Astrocyte of the cerebellum (primary cell): Measurements from ENCODE around the gene LUZP1.

Experiments used
- DNase-seq: peaks from one replicate; pipeline ENCODE4 v3.0.0-alpha.2; 2011; ENCODE audit warnings: low read depth
- H3K4me3 ChIP-seq: 2 replicates; pipeline ENCODE4 v1.5.1; 2011; ENCODE audit warnings: mild to moderate bottlenecking, low read depth, low read length, moderate library complexity
- CTCF ChIP-seq: IDR thresholded peaks from 2 replicates; pipeline ENCODE4 v1.5.1; 2012; ENCODE audit warnings: low read length, low read depth, moderate library complexity, mild to moderate bottlenecking; ENCODE audit errors: missing control alignments
- in situ Hi-C: cut with HindIII; loops from 2 replicates; pipeline ENCODE4 v1.10.0; 2017; ENCODE audit warnings: low sequenced_read_pairs

Gene LUZP1

GRCh38 chr1:23169195-23169575 lies 529 bp upstream of the LUZP1 start:
- H3K4me3 ChIP-seq = peak overlapping the region; percentile 58
- no peak for DNase-seq
- in situ Hi-C loops = no loop called here
- no peak for TF ChIP-seq CTCF

GRCh38 chr1:23168079-23168444 lies 594 bp downstream of the LUZP1 start:
- no peak for DNase-seq
- in situ Hi-C loops = no loop called here
- TF ChIP-seq CTCF = no peak
- peak overlapping the region; percentile 58 for H3K4me3 ChIP-seq

GRCh38 chr1:23167353-23168078 lies 1.1 kb downstream of the LUZP1 start:
- DNase-seq = peak; percentile 73
- in situ Hi-C loops = no loop called here
- peak overlapping the region; percentile 58 for H3K4me3 ChIP-seq
- no peak for TF ChIP-seq CTCF

- in situ Hi-C loops = no loop called here
- no peak for TF ChIP-seq CTCF
- no peak for DNase-seq
- peak overlapping the region; percentile 58 for H3K4me3 ChIP-seq
Measured at GRCh38 chr1:23166854-23167253, 1.8 kb downstream of the LUZP1 start.

- no peak for TF ChIP-seq CTCF
Measured at GRCh38 chr1:23163395-23163794, 5.3 kb downstream of the LUZP1 start.

GRCh38 chr1:23159963-23160877 lies 8.4 kb downstream of the LUZP1 start:
- H3K4me3 ChIP-seq = no peak overlapping the region
- no peak for DNase-seq
- in situ Hi-C loops = no loop called here
- TF ChIP-seq CTCF = no peak

More at GRCh38 chr1:23163395-23163794, 5.3 kb downstream of the LUZP1 start:
- no peak overlapping the region for H3K4me3 ChIP-seq
- DNase-seq = no peak
- in situ Hi-C loops = no loop called here
